WTC11 (cell line): ENCODE data around the gene SUDS3. TPM values are rescaled to one million over a fixed set of nuclear protein-coding genes. Genes with fewer than 3 reads are reported as not detected.

ENCODE experiments used
- ATAC-seq: fragments of 200-7000 bp; cut with Tn5 transposase; 2 replicates; pipeline ENCODE4 v1.10.0; 2021; ENCODE audit warnings: mild to moderate bottlenecking, moderate library complexity
- CTCF ChIA-PET: fragments of 300-600 bp; sonication (Branson Sonifier 250); formaldehyde crosslinking; loops from one replicate; lab custom pipeline; 2021; ENCODE audit warnings: antibody characterized with exemption; lab: Charles Lee
- POLR2A ChIA-PET: fragments of 350-600 bp; sonication (Branson Sonifier 250); formaldehyde crosslinking; loops from one replicate; lab custom pipeline; 2021; ENCODE audit warnings: antibody characterized with exemption; lab: Charles Lee
- DNase-seq: peaks from one replicate; pipeline ENCODE4 v3.0.0; 2021; ENCODE audit warnings: low spot score
- H3K27ac Mint-ChIP-seq: 2 replicates; pipeline ENCODE4 v1.8.0; 2021; ENCODE audit warnings: mixed read lengths
- H3K27me3 Mint-ChIP-seq: 2 replicates; pipeline ENCODE4 v1.8.0; 2021; ENCODE audit warnings: low read depth, mild to moderate bottlenecking, moderate library complexity, mixed read lengths
- H3K36me3 Mint-ChIP-seq: 2 replicates; pipeline ENCODE4 v1.8.0; 2021; ENCODE audit warnings: mixed read lengths
- H3K4me1 Mint-ChIP-seq: 2 replicates; pipeline ENCODE4 v1.8.0; 2022; ENCODE audit warnings: mixed read lengths
- H3K4me3 Mint-ChIP-seq: 2 replicates; pipeline ENCODE4 v1.8.0; 2021; ENCODE audit warnings: mild to moderate bottlenecking, moderate library complexity, mixed read lengths
- H3K9me3 Mint-ChIP-seq: 2 replicates; pipeline ENCODE4 v1.8.0; 2021; ENCODE audit warnings: mixed read lengths
- AR ChIP-seq: fragments of 250-450 bp; sonication (Bioruptor Pico); IDR thresholded peaks from 2 replicates; pipeline ENCODE4 v1.9.0; 2021; ENCODE audit warnings: mild to moderate bottlenecking
- ATF2 ChIP-seq: sonication (generic); formaldehyde crosslinking; IDR thresholded peaks from 2 replicates; pipeline ENCODE4 v1.8.1; 2022; ENCODE audit warnings: low read depth, missing genetic modification reagents, borderline replicate concordance
- CBFB ChIP-seq: sonication (generic); formaldehyde crosslinking; IDR thresholded peaks from 2 replicates; pipeline ENCODE4 v1.8.1; 2022; ENCODE audit warnings: mild to moderate bottlenecking, low read depth, missing genetic modification reagents
- CDX4 ChIP-seq: fragments of 250-450 bp; sonication (Bioruptor Pico); IDR thresholded peaks from 2 replicates; pipeline ENCODE4 v1.9.0; 2021; ENCODE audit warnings: moderate library complexity, mild to moderate bottlenecking, inconsistent platforms, borderline replicate concordance
- E2F4 ChIP-seq: sonication (generic); formaldehyde crosslinking; IDR thresholded peaks from 2 replicates; pipeline ENCODE4 v1.8.1; 2022; ENCODE audit warnings: low read depth, mild to moderate bottlenecking, moderate library complexity, missing genetic modification reagents, borderline replicate concordance
- FOXK1 ChIP-seq: sonication (generic); formaldehyde crosslinking; IDR thresholded peaks from 2 replicates; pipeline ENCODE4 v1.8.0; 2022; ENCODE audit warnings: mild to moderate bottlenecking, moderate library complexity, missing genetic modification reagents
- FOXP4 ChIP-seq: sonication (generic); formaldehyde crosslinking; IDR thresholded peaks from 2 replicates; pipeline ENCODE4 v1.8.0; 2022; ENCODE audit warnings: mild to moderate bottlenecking, missing genetic modification reagents
- GTF2I ChIP-seq: fragments of 250-450 bp; sonication (Bioruptor Pico); conservative IDR thresholded peaks from 2 replicates; pipeline ENCODE4 v1.4.0; 2021; ENCODE audit warnings: mild to moderate bottlenecking
- MXD4 ChIP-seq: fragments of 250-450 bp; sonication (Bioruptor Pico); IDR thresholded peaks from 2 replicates; pipeline ENCODE4 v1.8.0; 2021; ENCODE audit warnings: mild to moderate bottlenecking, moderate library complexity, borderline replicate concordance
- NR3C1 ChIP-seq: sonication (generic); formaldehyde crosslinking; conservative IDR thresholded peaks from 2 replicates; pipeline ENCODE4 v1.8.1; 2023; ENCODE audit warnings: low read depth, mild to moderate bottlenecking, missing genetic modification reagents
- PREB ChIP-seq: sonication (generic); formaldehyde crosslinking; IDR thresholded peaks from 2 replicates; pipeline ENCODE4 v1.8.1; 2022; ENCODE audit warnings: mild to moderate bottlenecking, missing genetic modification reagents, moderate library complexity, borderline replicate concordance
- ZMAT4 ChIP-seq: fragments of 250-450 bp; sonication (Bioruptor Pico); IDR thresholded peaks from 2 replicates; pipeline ENCODE4 v1.9.0; 2021; ENCODE audit warnings: mild to moderate bottlenecking
- ZNF219 ChIP-seq: sonication (generic); formaldehyde crosslinking; IDR thresholded peaks from 2 replicates; pipeline ENCODE4 v1.8.0; 2023; ENCODE audit warnings: missing genetic modification reagents, mild to moderate bottlenecking, borderline replicate concordance
- ZNF317 ChIP-seq: sonication (generic); formaldehyde crosslinking; IDR thresholded peaks from 2 replicates; pipeline ENCODE4 v1.8.1; 2023; ENCODE audit warnings: low read depth, mild to moderate bottlenecking, moderate library complexity, missing genetic modification reagents, borderline replicate concordance
- ZNF396 ChIP-seq: fragments of 250-450 bp; sonication (Bioruptor Pico); IDR thresholded peaks from 2 replicates; pipeline ENCODE4 v1.8.0; 2021; ENCODE audit warnings: mild to moderate bottlenecking, moderate library complexity, borderline replicate concordance
- ZNF512 ChIP-seq: sonication (generic); formaldehyde crosslinking; IDR thresholded peaks from 2 replicates; pipeline ENCODE4 v1.8.1; 2022; ENCODE audit warnings: missing genetic modification reagents, borderline replicate concordance
- ZNF532 ChIP-seq: fragments of 250-450 bp; sonication (Bioruptor Pico); IDR thresholded peaks from 2 replicates; pipeline ENCODE4 v1.9.0; 2021; ENCODE audit warnings: mild to moderate bottlenecking, borderline replicate concordance
- total RNA-seq: library from RNA; stranded (reverse); gene quantifications from 3 replicates; pipeline ENCODE4 v1.2.3, GENCODE V29; 2021

SUDS3 gene
- total RNA-seq, 1 experiment from 2014 or later, result 63.9 TPM

- no peak for TF ChIP-seq FOXP4 (CRISPR knock-in tag)
- TF ChIP-seq ZNF532, result no peak
- no peak for TF ChIP-seq FOXK1 (CRISPR knock-in tag)
- no peak for TF ChIP-seq ZMAT4 (CRISPR knock-in tag)
- TF ChIP-seq MXD4 (CRISPR knock-in tag), result no peak
- TF ChIP-seq ZNF396 (CRISPR knock-in tag), result no peak
- no peak for TF ChIP-seq CDX4 (CRISPR knock-in tag)
- no peak for TF ChIP-seq AR (CRISPR knock-in tag)
- no peak for TF ChIP-seq NR3C1 (CRISPR knock-in tag)
- no peak for TF ChIP-seq GTF2I (CRISPR knock-in tag)
Observed at GRCh38 chr12:118359541-118359915, 16.8 kb upstream of the SUDS3 start (continued).

GRCh38 chr12:118361092-118361404, 15.3 kb upstream of the SUDS3 start:
- H3K9me3 Mint-ChIP-seq, result peaks cover 3% of the 10 kb centered on the region; the same call in 1 of the 2 replicates

GRCh38 chr12:118361889-118362288, 14.5 kb upstream of the SUDS3 start:
- ChIA-PET CTCF (no interaction called here), POLR2A (no interaction called here)
- H3K36me3 Mint-ChIP-seq, result no peaks in the 10 kb centered on the region
- peaks cover 3% of the 10 kb centered on the region; the same call in 1 of the 2 replicates for H3K9me3 Mint-ChIP-seq
- no peak overlapping the region for H3K4me3 Mint-ChIP-seq
- peaks cover 14% of the 10 kb centered on the region for H3K4me1 Mint-ChIP-seq
- no peak overlapping the region for H3K27ac Mint-ChIP-seq
- ATAC-seq (no peak), DNase-seq (no peak)
- H3K27me3 Mint-ChIP-seq, result no peaks in the 10 kb centered on the region
- TF ChIP-seq ZNF219 (no peak), ATF2 (CRISPR knock-in tag) (no peak), ZNF512 (CRISPR knock-in tag) (no peak), PREB (CRISPR knock-in tag) (no peak), E2F4 (no peak), CBFB (CRISPR knock-in tag) (no peak)

More at GRCh38 chr12:118361092-118361404, 15.3 kb upstream of the SUDS3 start:
- POLR2A ChIA-PET, result no interaction called here
- H3K4me3 Mint-ChIP-seq, result no peak overlapping the region
- CTCF ChIA-PET, result interaction anchor here (1.1 kb wide), 1 partner anchor 15 kb away, joined by 3 read pairs; the partner anchor contains the start of gene SUDS3
- DNase-seq (no peak), ATAC-seq (no peak)
- H3K27ac Mint-ChIP-seq, result no peak overlapping the region
- no peaks in the 10 kb centered on the region for H3K36me3 Mint-ChIP-seq
- no peak for TF ChIP-seq ZNF317 (CRISPR knock-in tag)
- no peaks in the 10 kb centered on the region for H3K27me3 Mint-ChIP-seq
- H3K4me1 Mint-ChIP-seq, result peaks cover 14% of the 10 kb centered on the region
